Right ventricle myocardium inferior (tissue), 1 donor: ENCODE data around the gene AKR1C1. TPM values are rescaled to one million over a fixed set of nuclear protein-coding genes. Genes with fewer than 3 reads are reported as not detected.
"Not testable (repeated sequence)": the region's sequence is repeated elsewhere in the genome, so short reads cannot be mapped to it uniquely, and the experiment has no call there.

Experiments used
- ATAC-seq: fragments of 200-7000 bp; cut with Tn5 transposase; one replicate; pipeline ENCODE4 v1.9.1; 2020; ENCODE audit warnings: mild to moderate bottlenecking, moderate library complexity
- DNase-seq: peaks from one replicate; pipeline ENCODE4 v3.0.0; 2021; ENCODE audit errors: missing footprints
- intact Hi-C: fragments of 100-400 bp; cut with DNase I; formaldehyde crosslinking; loops from one replicate; pipeline ENCODE4 v1.11.0; 2022
- total RNA-seq: library from RNA; stranded (reverse); fragmentation: NEBNext Ultra II Directional; extraction: Animal tissue kit (Norgen Biotek cat#: 25700); gene quantifications from one replicate; pipeline ENCODE4 v1.2.1, GENCODE V29; 2021
- donor health status: DM: no; HTN: yes; CAD: no; lungs with severe emphysema.

AKR1C1 gene
- total RNA-seq, 1 donor from 2014 or later: 39.6 TPM

DNA sequence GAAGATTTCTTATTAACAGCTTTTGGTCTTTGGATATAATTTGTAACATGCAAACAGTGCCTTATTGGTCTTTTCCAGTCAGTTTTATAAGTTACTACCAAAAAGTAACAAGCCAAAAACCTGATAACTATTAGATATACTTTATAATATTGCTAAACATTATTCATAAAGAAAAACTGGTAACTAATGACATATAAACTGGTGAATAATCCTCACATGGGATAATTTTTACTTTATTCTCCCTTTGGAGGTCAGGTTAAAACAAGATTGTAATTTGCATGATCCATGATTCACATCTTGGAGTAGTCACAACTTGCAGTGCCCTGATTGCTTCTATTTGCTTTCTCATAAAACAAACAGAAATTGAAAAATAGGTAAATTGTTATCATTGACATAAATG, 41.3 kb downstream of the AKR1C1 start:
- ATAC-seq, DNase-seq, intact Hi-C loops: not testable (repeated sequence)

DNA sequence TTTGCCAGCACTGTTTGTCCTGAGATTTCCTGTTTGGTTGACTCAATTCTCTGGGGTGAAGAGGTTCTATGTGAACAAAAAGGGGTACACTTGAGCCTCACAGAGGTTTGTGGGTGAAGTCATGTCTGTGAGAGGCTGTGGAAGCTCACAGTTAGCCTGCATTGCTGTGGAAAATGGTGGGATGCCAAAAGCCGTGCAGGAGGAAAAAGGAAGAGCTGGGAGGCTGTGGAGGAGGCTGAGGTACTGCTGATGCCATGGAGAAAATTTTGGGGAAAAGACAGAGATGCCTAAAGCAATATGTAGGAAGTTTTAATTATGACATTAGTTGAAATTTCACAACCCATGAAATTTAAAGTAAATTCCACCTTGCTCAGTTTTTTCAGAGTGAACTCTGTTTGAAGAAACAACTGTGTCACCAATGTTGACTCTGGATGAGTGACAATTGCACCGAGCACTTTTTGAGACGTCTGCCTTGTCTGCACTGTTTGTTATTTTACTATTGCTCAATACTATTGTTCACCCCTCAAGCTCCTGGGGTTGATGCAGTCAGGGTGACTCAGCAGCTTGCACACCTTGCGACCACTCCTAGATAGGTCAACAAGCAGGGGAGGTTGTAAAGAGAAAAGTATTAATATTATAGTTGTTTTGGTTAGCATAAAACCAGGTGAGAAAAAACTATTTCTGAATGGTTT, 45.8 kb downstream of the AKR1C1 start:
- ATAC-seq, DNase-seq, intact Hi-C loops: not testable (repeated sequence)

DNA sequence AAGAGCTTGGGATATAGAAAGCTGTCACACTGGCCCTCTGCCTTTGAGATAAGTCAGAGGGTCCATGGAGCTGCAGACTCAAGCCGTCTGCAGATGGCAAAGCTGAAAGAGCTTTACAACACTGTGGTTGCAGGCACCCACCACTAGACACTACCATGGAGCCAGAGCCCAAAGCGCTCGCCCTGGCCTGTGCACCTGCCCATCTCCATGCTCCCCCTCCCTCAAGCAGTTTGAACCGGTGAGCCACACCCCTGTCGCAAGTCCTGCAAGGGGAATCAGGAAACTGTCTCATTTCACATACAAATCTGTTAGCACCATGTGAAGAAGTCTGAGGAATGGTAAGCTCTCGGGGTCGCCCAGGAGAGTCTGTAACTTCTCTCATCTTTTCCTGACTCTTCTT, 46.8 kb downstream of the AKR1C1 start:
- DNase-seq, intact Hi-C loops, ATAC-seq: not testable (repeated sequence)

DNA sequence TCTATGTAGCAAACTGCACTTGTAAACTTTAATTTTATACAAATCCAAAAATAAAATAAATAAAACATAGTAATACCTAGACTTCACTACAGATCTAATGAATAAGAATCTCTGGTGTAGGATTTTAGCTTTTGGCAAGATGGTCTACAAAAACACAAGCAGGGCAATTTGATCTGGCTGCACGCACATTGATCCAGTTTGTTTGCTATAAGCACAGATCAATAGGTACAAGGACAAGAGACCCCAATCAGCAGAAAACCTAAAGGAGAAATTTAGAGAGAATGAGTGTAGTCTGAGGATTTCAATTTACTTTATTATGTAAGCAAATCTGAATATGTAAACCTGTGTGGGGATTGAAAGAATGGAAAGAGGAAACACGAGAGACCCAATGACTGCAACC, 48.2 kb downstream of the AKR1C1 start:
- DNase-seq, ATAC-seq, intact Hi-C loops: not testable (repeated sequence)

DNA sequence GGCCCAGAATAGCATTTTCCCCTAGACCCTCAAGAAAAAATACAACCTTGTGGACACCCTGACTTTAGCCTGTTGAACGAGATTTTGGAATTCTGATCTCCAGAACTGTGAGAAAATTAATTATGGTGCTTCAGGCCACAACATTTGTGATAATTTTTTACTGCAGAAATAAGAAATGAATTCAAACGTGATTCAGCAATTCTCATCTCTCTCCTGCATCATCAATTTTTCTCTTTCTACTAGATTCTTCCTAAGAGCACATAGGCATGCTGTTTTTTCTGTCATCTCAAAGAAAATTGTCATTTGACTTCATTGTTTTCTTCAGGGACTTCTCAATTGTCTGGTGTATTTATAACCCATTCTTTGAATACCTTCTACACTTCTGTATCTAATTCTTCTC, 49.4 kb downstream of the AKR1C1 start:
- intact Hi-C loops: no loop called here
- no peak for ATAC-seq
- no peak for DNase-seq

DNA sequence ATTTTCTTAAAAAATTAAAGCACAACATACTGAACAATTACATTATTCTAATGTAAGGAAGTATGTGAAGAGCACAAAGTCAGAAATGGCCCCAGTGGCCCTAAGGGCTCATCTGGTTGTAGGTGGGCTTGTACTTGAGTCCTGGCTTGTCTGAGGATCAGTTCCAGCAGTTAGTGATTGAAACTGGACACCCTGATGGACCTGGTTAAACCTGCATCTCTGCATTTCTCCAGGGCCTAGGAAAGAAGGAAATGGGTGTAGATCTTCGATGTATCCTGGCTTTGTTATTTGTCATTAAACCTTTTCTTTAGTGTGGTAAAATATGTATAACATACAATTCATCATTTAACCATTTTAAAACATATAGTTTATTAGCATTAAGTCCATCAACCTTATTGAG, 50.2 kb downstream of the AKR1C1 start:
- intact Hi-C loops: no loop called here
- ATAC-seq (no peak), DNase-seq (no peak)

DNA sequence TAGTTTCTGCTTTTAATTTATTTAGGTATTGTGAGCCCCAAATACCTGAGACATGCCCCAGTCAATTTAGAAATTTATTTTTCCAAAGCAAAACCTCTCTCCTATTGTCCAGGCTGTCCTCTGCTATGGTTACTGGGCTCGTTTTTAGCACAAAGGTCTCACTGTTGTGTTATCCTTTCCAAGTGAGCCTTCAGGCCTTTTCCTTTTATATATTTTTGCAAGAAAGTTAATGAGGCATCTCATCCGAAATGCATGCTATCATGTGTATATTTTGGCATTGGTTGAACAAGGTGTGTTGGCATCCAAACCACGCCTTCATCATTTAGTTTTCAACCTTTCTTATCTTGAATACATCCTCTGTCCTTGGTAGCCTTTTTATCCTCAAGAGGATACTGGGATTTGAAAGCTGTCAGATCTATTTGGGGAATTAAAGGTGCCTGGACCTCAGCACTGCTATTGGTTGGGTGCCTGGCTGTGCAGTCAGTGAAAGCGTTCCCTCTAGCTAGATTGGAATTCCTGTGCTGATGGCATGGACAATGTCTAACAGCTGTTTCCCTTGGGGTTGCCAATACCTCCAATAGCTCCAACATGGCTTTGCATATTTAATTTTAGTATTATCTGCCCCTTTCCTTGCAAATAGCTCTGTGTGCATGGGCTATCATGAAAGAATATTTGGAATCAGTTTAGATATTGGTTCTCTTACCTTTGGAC, 51.1 kb downstream of the AKR1C1 start:
- ATAC-seq, intact Hi-C loops, DNase-seq: not testable (repeated sequence)

DNA sequence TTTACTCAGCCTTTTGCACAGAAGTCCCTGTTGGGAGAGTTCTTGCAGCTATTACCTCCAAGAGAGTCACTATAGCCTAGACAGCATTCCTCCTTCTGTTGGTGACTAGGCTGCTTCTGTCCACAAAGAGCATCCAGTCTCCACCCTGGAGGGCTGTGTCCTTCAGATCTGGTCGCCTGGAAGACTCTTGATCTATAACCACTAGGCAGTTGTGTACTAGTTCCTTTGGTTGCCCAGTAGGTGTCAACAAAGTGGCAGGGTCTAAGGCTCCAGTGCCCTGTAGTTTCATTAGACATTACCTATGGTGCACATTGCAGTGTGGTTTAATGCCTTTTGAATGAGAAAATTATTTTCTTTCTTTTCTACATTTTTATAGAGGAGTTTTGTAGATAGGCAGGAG, 51.7 kb downstream of the AKR1C1 start:
- ATAC-seq: no peak
- intact Hi-C loops: loop anchor here (5.0 kb wide), 1 partner anchor 82 kb away; no protein-coding TSS in a partner anchor
- no peak for DNase-seq

DNA sequence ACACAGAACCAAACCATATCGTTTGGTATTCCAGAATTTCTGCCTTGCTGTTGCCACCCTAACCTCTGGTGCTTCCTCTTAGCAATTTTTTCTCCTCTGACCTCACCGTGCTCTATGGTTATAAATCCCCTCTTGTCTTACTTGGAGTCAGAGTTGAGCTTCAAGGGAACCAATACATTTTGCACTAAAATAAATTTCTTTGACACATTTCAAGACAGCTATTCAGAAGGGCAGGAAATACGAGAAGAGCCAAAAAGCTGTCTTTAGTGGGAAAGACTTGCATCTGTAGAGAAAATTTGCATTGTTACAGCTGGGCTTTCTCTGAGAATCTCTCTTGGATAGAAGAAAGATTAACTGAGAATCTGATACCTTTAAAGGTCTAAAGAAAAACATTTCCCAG, 54.9 kb downstream of the AKR1C1 start:
- intact Hi-C loops: loop anchor here (5.0 kb wide), 1 partner anchor 79 kb away; no protein-coding TSS in a partner anchor
- DNase-seq (no peak), ATAC-seq (no peak)

DNA sequence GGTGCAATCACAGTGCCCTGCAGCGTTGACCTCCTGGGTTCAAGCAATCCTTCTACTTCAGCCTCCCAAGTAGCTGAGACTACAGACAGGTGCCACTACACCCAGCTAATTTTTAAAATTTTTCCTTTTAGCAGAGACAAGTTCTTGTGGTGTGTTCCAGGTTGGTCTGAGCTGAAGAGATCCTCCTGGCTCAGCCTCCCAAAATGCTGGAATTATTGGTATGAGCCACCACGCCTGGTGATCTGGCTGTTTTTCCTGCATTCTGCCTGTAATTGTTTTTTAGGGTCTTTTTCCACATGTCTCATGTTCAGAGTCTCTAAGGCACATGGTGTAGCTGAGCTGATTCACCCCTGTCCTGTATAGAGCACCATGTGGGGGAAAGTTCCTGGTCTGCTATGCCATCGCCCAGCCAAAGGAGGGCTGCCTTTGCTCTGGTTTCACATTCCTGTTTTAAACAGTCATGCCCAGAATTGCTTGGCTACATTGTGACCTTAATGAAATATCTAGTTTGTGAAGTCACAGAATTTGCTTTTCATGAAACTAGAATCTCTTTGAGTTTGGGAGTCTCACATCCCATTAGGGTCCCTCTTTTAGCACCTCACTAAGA, 55.6 kb downstream of the AKR1C1 start:
- ATAC-seq: peak; percentile 89
- DNase-seq: not testable (repeated sequence)
- intact Hi-C loops: loop anchor here (5.0 kb wide), 1 partner anchor 79 kb away; no protein-coding TSS in a partner anchor

DNA sequence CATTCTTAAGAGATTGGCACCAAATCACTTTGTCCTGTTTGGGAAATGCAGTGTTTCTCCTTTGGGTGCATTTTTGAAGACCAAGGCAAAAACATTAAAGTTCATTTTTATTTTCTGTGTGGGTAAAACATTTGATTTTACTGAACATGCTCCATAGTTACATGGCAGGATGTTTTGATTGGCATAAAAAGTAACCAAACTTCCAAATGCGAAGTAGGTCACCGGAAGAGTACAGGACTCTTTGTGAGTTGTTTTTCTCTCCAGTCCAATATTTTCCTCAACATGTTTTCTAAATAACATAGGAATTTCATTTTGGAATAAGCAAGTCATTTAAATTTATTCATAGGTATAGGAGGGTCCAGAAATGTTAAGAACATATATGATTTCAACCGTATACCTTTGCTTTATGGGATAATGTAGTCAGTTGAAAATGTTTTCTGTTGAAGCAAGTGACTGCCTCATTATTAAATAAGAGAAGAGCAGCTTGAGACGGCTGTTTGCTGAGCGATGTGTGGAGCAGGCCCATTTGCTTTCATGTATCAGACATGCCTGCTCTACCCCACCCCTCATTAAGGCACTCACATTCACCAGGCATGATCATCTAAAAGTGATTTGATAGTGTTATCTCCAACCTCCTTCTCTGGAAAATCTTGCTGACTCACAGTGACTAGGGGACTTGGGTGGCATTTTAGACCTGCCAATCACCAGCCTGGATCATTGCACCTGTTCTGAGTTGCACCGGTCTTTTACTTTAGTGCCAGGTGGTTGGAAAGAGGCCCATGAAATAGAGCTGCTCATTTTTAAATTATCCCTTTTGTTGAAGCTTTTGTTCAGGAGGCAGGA, 56.8 kb downstream of the AKR1C1 start:
- ATAC-seq, DNase-seq: not testable (repeated sequence)
- intact Hi-C loops: loop anchor here (5.0 kb wide), 1 partner anchor 77 kb away; no protein-coding TSS in a partner anchor

DNA sequence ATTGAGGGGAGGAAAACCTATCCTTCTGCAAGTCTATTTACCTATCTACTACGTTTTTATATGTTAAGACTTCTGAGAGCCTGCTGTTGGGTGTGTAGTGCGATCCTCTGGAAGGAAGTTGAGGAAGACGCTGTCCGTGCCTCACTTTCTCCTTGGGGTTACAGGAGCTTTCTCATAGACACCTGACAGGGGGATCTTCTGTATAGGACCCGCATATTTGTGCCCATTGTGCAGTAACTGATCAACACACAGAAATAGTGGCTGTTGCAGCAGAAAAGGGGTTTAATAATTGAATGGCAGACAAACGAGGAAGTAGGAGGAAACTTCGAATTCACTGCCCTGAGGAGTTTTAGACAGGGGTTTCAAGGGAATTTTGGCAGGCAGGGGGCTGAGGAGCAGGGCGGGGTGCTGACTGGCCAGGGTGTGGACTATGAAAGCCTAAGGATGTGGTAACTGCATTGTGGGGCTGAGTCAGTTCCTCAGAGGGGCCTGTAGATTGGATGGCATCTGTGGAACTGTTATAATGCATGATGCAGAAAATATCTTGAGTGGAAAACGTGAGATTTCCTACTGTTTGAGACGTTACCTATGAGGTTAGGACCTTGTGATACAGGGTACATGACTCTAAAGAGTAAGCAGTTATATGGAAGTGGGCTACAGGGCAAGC, 58.5 kb downstream of the AKR1C1 start:
- ATAC-seq, intact Hi-C loops, DNase-seq: not testable (repeated sequence)

DNA sequence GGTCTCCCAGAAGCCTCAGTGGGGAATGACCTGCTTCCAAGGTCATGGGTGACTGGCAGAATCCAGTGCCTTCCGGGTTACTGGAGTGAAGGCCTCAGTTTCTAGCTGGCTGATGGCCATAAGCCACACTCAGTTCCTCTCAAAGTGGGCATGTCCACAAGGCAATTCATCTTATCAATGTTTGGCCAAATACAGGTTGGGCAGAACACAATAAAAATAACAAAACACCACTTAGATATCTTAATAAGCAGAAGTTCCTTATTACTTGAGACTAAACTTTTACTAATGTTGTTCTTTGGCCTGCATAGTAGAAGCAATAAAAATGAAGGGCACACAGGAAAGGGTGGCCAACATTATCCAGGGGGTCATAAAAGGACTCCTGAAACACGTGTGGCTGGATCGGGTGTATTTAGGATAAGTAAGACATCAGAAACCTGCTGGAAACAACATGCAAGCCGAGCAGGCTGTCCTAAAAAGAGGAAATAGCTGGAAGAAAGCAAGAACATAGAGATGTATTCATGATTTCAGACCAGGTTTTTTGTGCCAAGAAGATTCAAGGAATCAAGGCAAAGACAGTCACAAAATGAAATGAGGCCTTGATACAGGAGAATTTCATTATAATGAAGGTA, 60.1 kb downstream of the AKR1C1 start:
- no peak for ATAC-seq
- intact Hi-C loops: no loop called here
- no peak for DNase-seq

DNA sequence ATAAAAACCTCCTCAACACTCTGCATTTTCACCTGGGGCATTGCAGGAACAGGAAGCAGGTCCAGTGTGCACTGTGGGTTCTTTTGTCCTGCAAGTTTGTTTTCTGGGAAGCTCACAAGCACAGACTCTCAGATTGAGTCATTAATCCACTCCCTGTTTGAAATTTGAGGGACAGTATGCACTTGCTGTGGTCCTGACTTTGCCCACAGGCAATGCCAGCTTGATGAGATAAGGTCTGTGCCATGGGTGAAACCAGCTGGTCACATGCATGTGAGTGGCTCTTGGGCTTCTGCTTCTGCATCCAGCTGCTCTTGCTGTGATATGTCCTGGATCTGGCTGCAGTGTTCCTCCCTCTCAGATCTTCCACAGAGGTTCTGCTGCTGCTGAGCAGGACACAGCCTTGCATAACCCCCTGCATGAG, 62.3 kb downstream of the AKR1C1 start:
- intact Hi-C loops, DNase-seq: not testable (repeated sequence)
- ATAC-seq: peak; percentile 76

DNA sequence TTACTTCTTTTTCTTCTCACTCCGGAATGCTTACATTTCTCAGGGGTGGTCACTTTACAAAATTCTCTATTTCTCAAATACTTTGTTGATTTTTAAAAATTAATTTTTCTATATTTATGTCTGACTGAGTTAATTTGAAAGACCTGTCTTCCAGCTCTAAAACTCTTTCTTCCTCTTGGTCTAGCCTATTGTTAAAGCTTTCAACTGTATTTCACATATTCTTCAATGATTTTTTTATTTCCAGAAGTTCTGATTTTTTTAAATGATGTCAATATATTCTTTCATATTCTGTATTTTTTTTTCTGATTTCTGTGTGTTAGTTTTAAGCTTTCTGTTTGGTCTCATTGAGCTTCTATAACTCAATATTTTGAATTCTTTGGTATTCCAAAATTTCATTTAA, 67.8 kb downstream of the AKR1C1 start:
- ATAC-seq (no peak), DNase-seq (no peak)
- intact Hi-C loops: no loop called here

DNA sequence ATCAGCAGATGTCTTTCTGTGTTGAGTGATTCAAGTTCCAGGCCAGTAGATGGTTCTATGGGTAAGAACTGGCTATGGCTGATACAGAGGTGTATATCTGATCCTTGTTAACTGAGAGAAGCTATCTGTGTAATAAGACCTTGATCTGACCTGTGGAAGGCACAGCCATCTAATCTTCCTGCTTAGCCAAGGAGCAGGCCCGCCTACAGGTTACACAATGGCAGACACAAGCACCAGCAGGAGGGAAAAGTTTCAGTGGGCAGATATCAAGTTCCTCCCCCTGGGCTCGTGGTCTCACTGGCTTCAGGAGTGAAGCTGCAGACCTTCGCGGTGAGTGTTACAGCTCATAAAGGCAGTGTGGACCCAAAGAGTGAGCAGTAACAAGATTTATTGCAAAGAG, 68.4 kb downstream of the AKR1C1 start:
- ATAC-seq, DNase-seq, intact Hi-C loops: not testable (repeated sequence)

DNA sequence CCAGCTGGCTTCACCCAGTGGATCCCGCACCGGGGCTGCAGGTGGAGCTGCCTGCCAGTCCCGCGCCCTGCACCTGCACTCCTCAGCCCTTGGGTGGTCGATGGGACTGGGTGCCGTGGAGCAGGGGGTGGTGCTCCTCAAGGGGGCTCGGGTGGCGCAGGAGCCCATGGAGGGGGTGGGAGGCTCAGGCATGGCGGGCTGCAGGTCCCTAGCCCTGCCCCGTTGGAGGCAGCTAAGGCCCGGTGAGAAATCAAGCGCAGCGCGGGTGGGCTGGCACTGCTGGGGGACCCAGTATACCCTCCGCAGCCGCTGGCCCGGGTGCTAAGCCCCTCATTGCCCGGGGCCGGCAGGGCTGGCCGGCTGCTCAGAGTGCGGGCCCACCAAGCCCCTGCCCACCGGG, 69.2 kb downstream of the AKR1C1 start:
- intact Hi-C loops, DNase-seq, ATAC-seq: not testable (repeated sequence)
